ENCODE measurements around the gene RGS11.
A peak's percentile ranks its signal among the peaks of the same experiment; 100 is the strongest.

The RGS11 gene
- total RNA-seq = 0 to 0.14 reads per million in 2 donors

GRCh38 chr16:275786-276232, at the start of gene RGS11:
RGS11 (minus strand) TSS chr16:275944; CDS start chr16:275911, 33 bp downstream.
- no peak for DNase-seq

GRCh38 chr16:324451-325334, 48.9 kb upstream of the RGS11 start:
- peak; percentile 75 for DNase-seq

- DNase-seq = no peak
Observed at GRCh38 chr16:324201-324450, 48.4 kb upstream of the RGS11 start.

- no peak for DNase-seq
Observed at GRCh38 chr16:322476-323143, 46.9 kb upstream of the RGS11 start.

GRCh38 chr16:321532-321931, 45.8 kb upstream of the RGS11 start:
- no peak for DNase-seq

GRCh38 chr16:320206-320605, 44.5 kb upstream of the RGS11 start:
- no peak for DNase-seq

- no peak for DNase-seq
Observed at GRCh38 chr16:318628-319027, 42.9 kb upstream of the RGS11 start.

- no peak for DNase-seq
Observed at GRCh38 chr16:317583-317982, 41.8 kb upstream of the RGS11 start.

- DNase-seq = no peak
Observed at GRCh38 chr16:316741-317464, 41.2 kb upstream of the RGS11 start.

- DNase-seq = no peak
Observed at GRCh38 chr16:314795-315299, 39.1 kb upstream of the RGS11 start.

GRCh38 chr16:314351-314750, 38.6 kb upstream of the RGS11 start:
- no peak for DNase-seq

- no peak for DNase-seq
Observed at GRCh38 chr16:311725-312124, 36.0 kb upstream of the RGS11 start.

- DNase-seq = no peak
Observed at GRCh38 chr16:309476-309875, 33.7 kb upstream of the RGS11 start.

GRCh38 chr16:307691-308312, 32.1 kb upstream of the RGS11 start:
- DNase-seq = no peak

- no peak for DNase-seq
Observed at GRCh38 chr16:306911-307370, 31.2 kb upstream of the RGS11 start.

- DNase-seq = no peak
Observed at GRCh38 chr16:305916-306626, 30.3 kb upstream of the RGS11 start.

- DNase-seq = no peak
Observed at GRCh38 chr16:303760-304505, 28.2 kb upstream of the RGS11 start.

GRCh38 chr16:301950-302349, 26.2 kb upstream of the RGS11 start:
- DNase-seq = no peak

GRCh38 chr16:301235-301634, 25.5 kb upstream of the RGS11 start:
- DNase-seq = no peak

- no peak for DNase-seq
Observed at GRCh38 chr16:297832-298231, 22.1 kb upstream of the RGS11 start.

- DNase-seq = no peak
Observed at GRCh38 chr16:296806-297510, 21.2 kb upstream of the RGS11 start.

All from T-helper 9 cell (primary cell).